ENCODE data around the gene WRAP73.

GRCh38 chr1:3669971-3670431 lies 20.1 kb upstream of the WRAP73 start:
- TF ChIP-seq CTCF (IDR thresholded peaks at IDR 0.05) (no peak), POLR2AphosphoS5 (IDR thresholded peaks at IDR 0.05) (no peak), POLR2A (IDR thresholded peaks at IDR 0.05) (no peak), EP300 (IDR thresholded peaks at IDR 0.05) (no peak)
